Kidney capillary endothelial cell (primary cell): ENCODE data around the gene ABR.
"Not testable (repeated sequence)": the region's sequence is repeated elsewhere in the genome, so short reads cannot be mapped to it uniquely, and the experiment has no call there.

Experiments used
- DNase-seq: peaks from one replicate; pipeline ENCODE4 v3.0.0-alpha.2; 2018; ENCODE audit warnings: low spot score

Gene ABR

DNA sequence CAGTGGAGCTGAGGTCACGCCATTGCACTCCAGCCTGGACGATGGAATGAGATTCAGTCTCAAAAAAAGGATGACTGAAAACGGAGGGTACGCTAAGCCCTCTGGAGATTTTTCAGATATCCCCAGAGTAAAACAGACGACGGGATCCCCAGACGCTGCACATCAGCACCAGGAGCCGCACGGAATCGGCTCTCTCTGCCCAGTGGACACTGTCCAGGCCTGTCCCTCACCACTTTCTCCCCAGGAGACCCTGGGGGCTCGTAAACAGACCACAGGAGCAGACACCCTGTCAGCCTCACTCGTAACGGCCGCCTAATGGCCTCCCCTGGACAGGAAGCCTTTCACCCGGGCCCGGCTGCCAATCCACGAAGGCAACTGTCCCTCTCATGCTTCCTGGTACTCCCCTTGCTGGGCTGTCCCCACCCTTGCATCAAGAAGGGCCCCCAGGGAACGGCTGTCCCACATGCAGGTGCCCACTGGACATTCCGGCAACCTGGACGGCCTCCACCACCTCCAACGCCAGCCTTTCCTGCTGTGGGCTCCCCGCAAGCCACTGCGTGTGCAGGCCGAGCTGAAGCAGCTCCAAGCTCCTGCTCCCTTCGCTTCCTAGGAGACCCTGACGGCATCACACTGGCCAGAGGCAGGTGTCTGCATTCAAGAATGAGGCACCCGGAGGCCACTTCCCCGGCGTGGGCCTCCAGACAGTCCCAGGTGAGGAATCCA lies 108.5 kb downstream of the ABR start:
- DNase-seq: no peak

DNA sequence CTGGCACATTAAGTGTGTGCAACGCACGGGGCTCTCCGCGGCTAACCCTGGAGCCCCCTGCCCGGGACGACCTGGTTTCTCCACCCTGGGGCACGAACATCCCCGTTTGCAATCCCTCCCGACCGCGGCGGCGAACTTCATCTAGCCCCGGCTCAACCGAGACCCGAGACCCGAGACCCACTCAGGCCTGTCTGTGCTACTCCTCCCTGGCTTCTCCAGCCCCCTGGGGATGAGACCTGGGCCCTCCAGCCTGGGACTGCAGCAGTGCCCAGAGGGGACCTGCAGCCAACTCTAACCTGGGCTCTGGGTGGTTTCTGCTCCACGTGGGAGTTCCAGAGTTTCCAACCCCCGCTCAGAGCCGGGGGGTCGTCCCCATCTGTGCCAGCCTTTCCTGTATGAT lies 109.4 kb downstream of the ABR start:
- DNase-seq: no peak

DNA sequence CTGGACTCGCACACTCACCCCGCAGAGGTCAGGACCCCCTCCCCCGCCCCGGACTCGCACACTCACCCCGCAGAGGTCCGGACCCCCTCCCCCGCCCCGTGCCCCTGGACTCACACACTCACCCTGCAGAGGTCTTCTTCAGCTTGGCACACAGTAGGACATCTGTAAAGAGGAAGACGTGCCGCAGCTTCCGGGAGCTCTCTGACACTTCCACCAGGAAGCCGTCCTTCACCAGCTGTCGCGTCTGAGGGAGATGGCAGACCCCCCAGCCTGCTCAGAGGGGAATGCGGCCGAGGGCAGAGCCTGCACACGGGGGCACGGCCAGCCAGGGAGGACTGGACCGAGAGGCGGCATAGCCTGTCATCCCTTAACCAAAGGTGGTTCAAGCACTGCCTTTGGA lies 109.9 kb downstream of the ABR start:
- DNase-seq: no peak

DNA sequence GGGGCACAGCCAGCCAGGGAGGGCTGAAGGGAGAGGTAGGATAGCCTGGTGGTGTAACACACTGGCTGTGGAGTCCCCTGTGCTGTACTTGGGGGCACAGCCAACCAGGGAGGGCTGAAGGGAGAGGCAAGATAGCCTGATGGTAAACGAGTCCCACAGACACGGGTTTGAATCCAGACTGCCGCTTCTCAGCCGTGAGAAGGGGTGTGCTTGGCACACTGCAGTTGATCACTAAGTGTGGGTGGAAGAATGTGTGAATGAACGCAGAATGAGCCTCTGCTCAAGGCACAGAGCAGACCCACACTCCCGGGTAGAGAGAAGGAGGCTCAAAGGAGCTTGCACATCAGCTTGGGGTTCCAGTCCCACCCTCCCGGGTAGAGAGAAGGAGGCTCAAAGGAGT lies 111.4 kb downstream of the ABR start:
- DNase-seq: no peak

GRCh38 chr17:1067282-1067956 lies 112.4 kb downstream of the ABR start:
- DNase-seq: no peak

- not testable (repeated sequence) for DNase-seq
These were observed 114.4 kb downstream of the ABR start for GRCh38 chr17:1065416-1065815.

DNA sequence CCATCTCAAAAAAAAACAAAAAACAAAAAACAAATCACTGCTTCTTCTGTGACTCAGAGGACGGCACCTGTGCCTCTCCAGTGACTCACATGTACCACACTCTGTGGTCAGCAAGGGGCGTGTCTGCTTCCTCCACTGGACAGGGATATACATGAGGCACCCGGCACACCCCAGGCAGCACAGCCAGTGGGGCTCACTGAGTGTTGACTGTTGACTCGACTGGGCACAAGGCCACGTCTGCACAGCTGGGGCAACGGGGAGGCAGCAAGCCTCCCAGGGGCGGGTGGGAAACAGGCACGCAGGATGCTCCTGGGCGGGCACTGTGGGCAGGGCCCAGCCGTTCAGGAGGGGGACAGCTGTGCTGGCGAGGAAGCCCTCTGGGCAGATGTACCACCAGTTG lies 118.8 kb downstream of the ABR start:
- peak; percentile 69 for DNase-seq

DNA sequence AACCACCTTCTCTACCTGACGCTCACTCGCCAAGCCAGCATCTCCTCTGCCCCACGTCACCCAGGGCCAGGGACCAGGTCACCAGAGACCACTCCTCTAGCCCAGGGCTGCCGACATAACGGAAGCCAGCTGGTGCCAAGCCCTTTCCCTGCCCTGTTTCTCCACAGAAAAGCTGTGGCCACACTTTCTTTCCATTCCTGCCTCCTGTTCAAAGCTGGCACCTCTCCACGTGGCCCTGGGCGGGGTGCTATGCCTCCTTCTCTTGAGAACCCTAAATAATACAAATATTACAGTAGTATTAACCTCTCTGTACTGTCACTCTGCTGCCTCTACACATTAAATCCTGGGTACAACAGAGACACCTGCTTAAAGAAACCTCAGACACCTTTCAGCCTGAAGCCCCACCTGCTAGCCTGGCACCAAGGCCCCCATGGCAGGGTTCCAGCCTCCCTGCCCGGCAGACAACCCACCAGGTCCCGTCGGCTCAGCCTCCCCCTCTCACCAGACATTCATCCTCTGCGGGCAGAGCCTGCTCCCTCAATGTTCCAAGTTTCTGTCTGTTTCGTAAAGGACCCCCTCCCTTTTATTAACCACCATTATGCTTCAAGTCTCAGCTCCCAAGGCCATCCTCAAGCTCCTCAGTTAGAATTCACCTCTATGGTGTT lies 120.5 kb downstream of the ABR start:
- no peak for DNase-seq

DNA sequence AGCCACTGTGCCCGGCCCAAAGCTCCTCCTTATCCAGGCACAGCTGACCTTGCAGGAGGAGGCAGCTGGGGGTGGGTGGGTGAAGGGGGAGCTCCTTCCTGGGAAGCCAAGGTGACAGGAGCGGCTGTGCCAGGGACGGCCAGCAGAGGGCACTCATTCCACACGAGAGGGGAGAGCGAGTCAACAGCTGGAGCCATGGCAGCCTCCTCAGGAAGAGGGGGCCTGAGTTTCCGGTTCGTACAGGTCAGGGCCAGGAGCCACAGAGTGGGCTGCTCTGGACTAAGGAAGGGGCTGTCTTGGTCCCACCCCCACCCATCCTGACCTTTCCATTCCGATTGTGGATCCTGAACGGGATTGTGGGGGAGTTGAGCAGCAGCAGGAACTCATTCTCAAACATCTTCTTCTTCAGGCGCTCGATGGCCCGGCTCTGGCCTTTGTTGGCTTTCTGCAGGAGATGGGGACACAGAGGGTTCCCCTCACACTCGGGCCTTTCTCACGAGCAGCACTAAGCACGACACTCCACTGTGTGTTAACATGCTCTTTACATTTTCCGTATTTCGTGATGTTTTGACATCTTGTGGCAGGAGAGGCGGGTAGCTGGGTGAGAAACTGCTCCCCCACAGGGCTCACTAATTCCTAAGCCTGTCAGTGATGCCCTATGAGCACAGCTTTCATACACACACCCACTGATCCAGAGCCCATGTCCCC lies 121.2 kb downstream of the ABR start:
- no peak for DNase-seq

DNA sequence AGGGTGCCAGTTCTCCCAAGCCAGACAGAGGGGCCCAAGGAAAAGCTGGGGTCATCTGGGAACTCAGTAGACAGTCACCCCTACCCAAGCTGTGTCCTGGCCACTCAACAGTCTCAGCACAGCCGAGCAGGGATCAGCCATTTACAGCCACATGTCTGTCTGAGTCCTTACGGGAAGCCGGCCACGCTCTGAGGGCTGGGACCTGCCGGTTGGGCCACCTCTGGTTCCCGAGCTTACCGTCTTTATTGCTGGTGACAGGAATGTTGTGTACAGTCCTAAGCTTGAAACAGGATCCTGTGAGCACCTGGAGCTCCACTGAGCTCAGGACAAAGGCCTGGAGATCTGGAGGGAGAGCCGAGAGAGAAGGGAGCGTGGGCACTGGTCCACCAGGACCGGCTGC lies 123.0 kb downstream of the ABR start:
- no peak for DNase-seq

DNA sequence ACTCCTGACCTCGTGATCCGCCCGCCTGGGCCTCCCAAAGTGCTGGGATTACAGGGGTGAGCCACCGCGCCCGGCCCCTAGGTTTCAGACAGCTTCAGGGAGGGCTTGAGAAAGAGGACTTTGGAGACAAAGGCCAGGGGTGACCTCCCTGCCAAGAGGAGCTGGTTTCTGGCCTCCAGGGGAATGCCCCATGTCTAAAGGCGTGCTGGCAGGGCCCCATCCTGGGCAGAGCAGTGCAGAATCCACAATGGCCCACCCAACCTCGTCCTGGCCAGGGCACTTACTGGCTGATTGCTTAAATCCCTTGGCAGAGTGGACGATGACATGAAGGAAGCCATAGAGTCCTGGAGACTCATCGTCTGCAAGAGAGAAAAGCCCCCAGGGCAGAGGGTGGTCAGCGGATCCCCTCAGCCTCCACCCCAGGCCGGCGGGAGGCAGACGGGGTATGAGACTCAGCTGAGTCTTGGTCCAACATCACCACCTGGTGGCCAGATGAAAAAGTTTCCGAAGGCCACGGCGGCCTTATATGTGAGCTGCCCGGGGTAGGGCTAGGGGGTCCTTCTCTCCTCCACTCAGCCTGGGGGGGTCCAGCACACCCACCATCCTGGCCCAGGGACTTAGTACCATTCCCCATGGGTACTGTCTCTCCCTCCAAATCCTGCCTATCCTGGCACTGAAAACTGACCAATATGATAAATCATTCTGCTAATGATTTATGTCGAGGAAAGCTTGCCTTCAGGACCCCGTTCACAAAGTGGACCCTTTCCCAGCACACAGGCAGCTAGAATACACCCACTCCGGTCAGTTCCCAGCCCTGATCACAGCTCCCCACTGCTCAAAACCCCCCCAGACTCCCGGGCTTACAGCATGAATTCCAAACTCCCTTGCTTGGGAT lies 123.8 kb downstream of the ABR start:
- peak; percentile 48 for DNase-seq

GRCh38 chr17:1055231-1055630 lies 124.5 kb downstream of the ABR start:
- no peak for DNase-seq

GRCh38 chr17:1054656-1055055 lies 125.1 kb downstream of the ABR start:
- no peak for DNase-seq

GRCh38 chr17:1053661-1054360 lies 126.0 kb downstream of the ABR start:
- no peak for DNase-seq

DNA sequence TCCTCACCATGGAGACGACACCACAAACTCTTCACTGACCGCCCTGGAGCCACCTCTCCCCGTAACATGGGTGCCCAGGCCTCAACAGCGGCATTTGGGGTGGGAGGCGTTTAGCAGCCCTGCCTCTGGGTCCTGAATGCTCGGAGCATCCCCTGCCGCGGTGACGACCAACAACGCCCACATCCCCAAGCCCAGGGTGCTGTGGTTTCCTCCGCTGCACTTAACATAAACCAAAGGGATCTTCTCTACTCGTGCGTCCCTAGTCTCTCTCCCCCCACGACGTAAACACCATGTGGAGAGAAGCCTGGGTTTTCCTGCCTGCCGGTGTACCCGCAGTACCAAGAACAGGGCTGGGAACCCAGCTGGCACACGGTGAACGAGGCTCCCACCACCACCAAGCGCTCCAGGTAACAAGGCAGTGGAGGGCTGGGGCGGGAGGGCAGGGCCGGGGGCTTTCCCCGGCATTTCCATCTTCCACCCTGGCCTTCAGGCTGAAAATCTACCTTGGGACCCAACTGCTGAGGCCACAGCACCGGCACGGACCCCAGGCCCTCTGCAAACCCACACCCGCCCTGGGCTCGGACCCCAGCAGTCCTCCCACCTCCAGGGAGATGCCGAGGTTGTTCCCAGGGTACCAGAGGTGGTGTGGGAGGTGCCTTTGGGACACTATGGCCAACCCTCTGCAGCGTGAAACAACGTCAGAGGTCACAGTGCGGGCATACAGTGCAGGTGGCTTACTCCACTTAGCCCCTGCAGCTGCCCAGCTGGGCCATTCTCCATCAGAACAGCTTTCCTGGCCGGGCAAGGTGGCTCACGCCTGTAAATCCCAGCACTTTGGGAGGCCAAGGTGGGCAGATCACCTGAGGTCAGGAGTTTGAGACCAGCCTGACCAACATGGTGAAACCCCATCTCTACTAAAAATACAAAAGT lies 128.5 kb downstream of the ABR start:
- DNase-seq: no peak

DNA sequence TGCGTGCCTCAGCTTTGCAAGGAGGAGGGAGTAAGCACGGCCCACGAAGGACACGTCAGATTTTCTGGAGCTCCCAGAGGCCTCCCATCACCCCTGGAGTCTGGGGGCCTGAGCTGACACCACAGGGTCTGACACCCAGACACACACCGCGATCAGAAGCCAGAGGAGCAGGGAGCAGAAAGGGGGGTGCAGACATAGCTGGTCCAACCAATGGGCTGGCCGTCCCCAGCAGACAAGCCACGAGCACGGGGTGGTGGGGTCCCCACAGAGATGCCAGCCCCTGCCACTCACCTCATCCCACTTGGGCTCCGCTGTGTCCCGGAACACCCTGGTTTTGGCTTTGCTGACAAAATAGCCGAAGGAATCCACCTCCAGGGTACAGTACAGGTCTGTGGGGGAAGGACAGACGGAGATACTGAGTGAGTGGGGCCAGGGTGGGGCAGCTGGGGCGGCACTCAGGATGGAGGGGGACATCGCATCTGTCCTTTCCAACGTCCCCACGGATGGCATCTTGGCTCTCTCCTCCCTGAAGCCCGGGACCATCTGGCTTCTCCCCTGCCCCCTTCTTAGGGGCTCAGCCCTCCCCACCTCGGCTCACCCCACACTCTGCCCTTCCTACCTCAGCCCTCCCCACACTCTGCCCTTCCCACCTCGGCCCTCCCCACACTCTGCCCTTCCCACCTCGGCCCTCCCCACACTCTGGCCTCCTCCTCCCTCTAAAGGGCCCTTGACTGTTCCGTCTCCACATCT lies 129.4 kb downstream of the ABR start:
- no peak for DNase-seq

DNA sequence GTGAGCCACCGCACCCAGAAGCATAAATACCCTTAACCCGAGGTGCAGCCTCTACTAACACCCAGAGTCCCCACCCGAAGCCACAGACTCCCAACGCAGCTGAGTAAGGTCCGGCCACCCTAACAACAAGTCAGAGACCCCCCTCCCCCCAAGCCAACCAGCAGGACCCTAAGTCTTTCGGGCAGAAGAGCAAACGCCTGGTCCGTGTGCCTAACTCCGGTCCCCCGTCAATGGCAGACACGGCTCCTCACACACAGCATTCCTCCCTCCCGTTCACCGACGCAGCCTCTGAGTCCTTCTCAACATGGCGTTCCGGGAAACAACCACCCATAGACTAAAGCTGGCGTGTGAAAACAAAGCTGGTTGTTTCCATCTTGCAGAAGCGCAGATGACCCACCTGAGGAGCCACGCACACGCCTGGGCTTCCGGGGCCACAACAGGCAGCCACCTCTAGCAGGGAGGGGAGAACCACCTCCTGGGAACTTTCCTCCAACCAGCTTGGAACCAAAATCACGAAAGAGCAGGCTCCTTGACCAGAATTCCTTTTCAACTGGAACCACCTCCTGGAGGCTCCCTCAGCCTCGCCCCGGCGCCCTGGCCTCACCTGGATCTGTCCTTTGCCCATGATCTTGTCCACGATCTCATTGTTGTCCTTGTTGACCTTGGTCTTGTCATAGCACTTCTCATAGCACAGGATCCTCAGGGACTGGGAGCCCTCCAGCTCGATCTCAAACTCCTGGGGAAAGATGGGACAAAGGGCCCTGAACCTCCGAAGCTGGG lies 130.1 kb downstream of the ABR start:
- no peak for DNase-seq

DNA sequence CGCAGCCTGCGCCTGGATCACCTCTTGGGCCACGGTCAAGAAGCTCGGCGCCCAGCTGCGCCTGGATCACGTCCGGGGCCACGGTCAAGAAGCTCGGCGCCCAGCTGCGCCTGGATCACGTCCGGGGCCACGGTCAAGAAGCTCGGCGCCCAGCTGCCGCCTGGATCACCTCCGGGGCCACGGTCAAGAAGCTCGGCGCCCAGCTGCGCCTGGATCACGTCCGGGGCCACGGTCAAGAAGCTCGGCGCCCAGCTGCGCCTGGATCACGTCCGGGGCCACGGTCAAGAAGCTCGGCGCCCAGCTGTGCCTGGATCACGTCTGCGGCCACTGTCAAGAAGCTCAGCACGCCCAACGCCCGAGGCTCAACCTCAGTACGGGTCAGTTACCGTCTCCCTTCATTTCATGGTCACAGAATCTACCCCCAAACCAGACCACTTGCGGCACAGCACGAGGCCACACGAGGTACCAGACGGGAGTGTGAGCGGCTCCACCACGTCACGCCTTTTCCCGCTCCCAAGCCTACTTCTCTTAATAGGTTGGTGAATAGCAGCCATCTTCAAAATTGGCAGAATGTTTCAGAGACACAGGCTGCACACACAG lies 131.2 kb downstream of the ABR start:
- DNase-seq: not testable (repeated sequence)
